Measurements from ENCODE around the gene SLC7A1.

The SLC7A1 gene

GRCh38 chr13:29483623-29484022 lies 111.9 kb downstream of the SLC7A1 start:
- DNase-seq = no peak

- DNase-seq = no peak
Measured at GRCh38 chr13:29483211-29483610, 112.3 kb downstream of the SLC7A1 start.

GRCh38 chr13:29482504-29482903 lies 113.0 kb downstream of the SLC7A1 start:
- DNase-seq = no peak

- DNase-seq = no peak
Measured at GRCh38 chr13:29481603-29482002, 113.9 kb downstream of the SLC7A1 start.

GRCh38 chr13:29480893-29481525 lies 114.5 kb downstream of the SLC7A1 start:
- DNase-seq = no peak

- no peak for DNase-seq
Measured at GRCh38 chr13:29479716-29480492, 115.6 kb downstream of the SLC7A1 start.

GRCh38 chr13:29476046-29476445 lies 119.4 kb downstream of the SLC7A1 start:
- DNase-seq = no peak

GRCh38 chr13:29474991-29475390 lies 120.5 kb downstream of the SLC7A1 start:
- no peak for DNase-seq

GRCh38 chr13:29473166-29473565 lies 122.3 kb downstream of the SLC7A1 start:
- DNase-seq = no peak

GRCh38 chr13:29472332-29472961 lies 123.0 kb downstream of the SLC7A1 start:
- DNase-seq = peak; percentile 41

GRCh38 chr13:29471551-29471950 lies 123.9 kb downstream of the SLC7A1 start:
- DNase-seq = no peak

- DNase-seq = no peak
Measured at GRCh38 chr13:29465741-29466293, 129.7 kb downstream of the SLC7A1 start.

- DNase-seq = no peak
Measured at GRCh38 chr13:29464105-29464679, 131.3 kb downstream of the SLC7A1 start.

GRCh38 chr13:29459813-29460355 lies 135.6 kb downstream of the SLC7A1 start:
- DNase-seq = no peak

Data from NCI-H748 treated with DMSO at 0.1 percent for 48 hours (cell line).